HL-60/S4 treated with retinoic acid at 250 ng/mL for 4 days and 3 days (cell line): ENCODE data around the gene NOLC1.
"Not testable (repeated sequence)": the region's sequence is repeated elsewhere in the genome, so short reads cannot be mapped to it uniquely, and the experiment has no call there.

Experiments
- in situ Hi-C: fragments of 300-500 bp; cut with MboI; formaldehyde crosslinking; loops from 2 replicates; pipeline ENCODE4 v1.7.0; 2022; ENCODE audit warnings: low sequenced_read_pairs

Gene NOLC1

GRCh38 chr10:102153093-102153620 is 968 bp downstream of the NOLC1 start:
- in situ Hi-C loops, result no loop called here

- in situ Hi-C loops, result no loop called here
These were observed 2.4 kb downstream of the NOLC1 start for GRCh38 chr10:102154466-102155116.

GRCh38 chr10:102157224-102157623 is 5.0 kb downstream of the NOLC1 start:
- in situ Hi-C loops, result no loop called here

- in situ Hi-C loops, result no loop called here
These were observed 6.9 kb downstream of the NOLC1 start for GRCh38 chr10:102159051-102159597.

- in situ Hi-C loops, result no loop called here
These were observed 7.6 kb downstream of the NOLC1 start for GRCh38 chr10:102159831-102160230.

GRCh38 chr10:102163342-102163989 is 11.3 kb downstream of the NOLC1 start:
- in situ Hi-C loops, result no loop called here

- in situ Hi-C loops, result no loop called here
These were observed 15.7 kb downstream of the NOLC1 start for GRCh38 chr10:102167861-102168260.

- in situ Hi-C loops, result no loop called here
These were observed 18.4 kb downstream of the NOLC1 start for GRCh38 chr10:102170602-102171001.

GRCh38 chr10:102172288-102172687 is 20.1 kb downstream of the NOLC1 start:
- in situ Hi-C loops, result no loop called here

- in situ Hi-C loops, result no loop called here
These were observed 23.2 kb downstream of the NOLC1 start for GRCh38 chr10:102175415-102175814.

- in situ Hi-C loops, result no loop called here
These were observed 32.4 kb downstream of the NOLC1 start for GRCh38 chr10:102184606-102185005.

GRCh38 chr10:102185272-102185671 is 33.1 kb downstream of the NOLC1 start:
- in situ Hi-C loops, result no loop called here

- in situ Hi-C loops, result no loop called here
These were observed 33.8 kb downstream of the NOLC1 start for GRCh38 chr10:102185811-102186527.

- in situ Hi-C loops, result no loop called here
These were observed 36.2 kb downstream of the NOLC1 start for GRCh38 chr10:102188298-102188940.

GRCh38 chr10:102188941-102189898 is 37.0 kb downstream of the NOLC1 start:
- in situ Hi-C loops, result not testable (repeated sequence)

GRCh38 chr10:102191956-102192355 is 39.8 kb downstream of the NOLC1 start:
- in situ Hi-C loops, result no loop called here

GRCh38 chr10:102195296-102195870 is 43.2 kb downstream of the NOLC1 start:
- in situ Hi-C loops, result no loop called here

- in situ Hi-C loops, result no loop called here
These were observed 44.7 kb downstream of the NOLC1 start for GRCh38 chr10:102196893-102197292.

GRCh38 chr10:102198027-102198426 is 45.8 kb downstream of the NOLC1 start:
- in situ Hi-C loops, result no loop called here
